Skeletal muscle tissue (tissue), 4 donors: ENCODE results near the gene CNKSR3. TPM values are rescaled to one million over a fixed set of nuclear protein-coding genes. Genes with fewer than 3 reads are reported as not detected.
A peak's percentile ranks its signal among the peaks of the same experiment; 100 is the strongest.

Experiments
- H3K27ac ChIP-seq: one replicate; pipeline ENCODE4 v1.7.0; 2013; ENCODE audit warnings: mild to moderate bottlenecking, low read depth, low read length, inconsistent platforms
- H3K27me3 ChIP-seq, 3 donors: one replicate each; pipeline ENCODE4 v1.7.0; 2013; ENCODE audit warnings: low read length in 3 of 3; ENCODE audit not compliant: control insufficient read depth in 3 of 3, insufficient read depth in 3 of 3
- H3K36me3 ChIP-seq, 3 donors: one replicate each; pipeline ENCODE4 v1.7.0; 2013; ENCODE audit warnings: low read length in 3 of 3; ENCODE audit not compliant: control insufficient read depth in 3 of 3, insufficient read depth in 3 of 3
- H3K4me1 ChIP-seq, 3 donors: one replicate each; pipeline ENCODE4 v1.7.0; 2013; ENCODE audit warnings: low read length in 3 of 3, mild to moderate bottlenecking in 3 of 3; ENCODE audit not compliant: control insufficient read depth in 3 of 3, insufficient read depth in 3 of 3
- H3K4me3 ChIP-seq, 3 donors: one replicate each; pipeline ENCODE4 v1.7.0; 2013; ENCODE audit warnings: low read length in 3 of 3
- H3K9ac ChIP-seq, 3 donors: one replicate each; pipeline ENCODE4 v1.7.0; 2013; ENCODE audit warnings: low read length in 3 of 3, mild to moderate bottlenecking in 3 of 3, moderate library complexity in 2 of 3, low read depth in 1 of 3
- H3K9me3 ChIP-seq, 3 donors: one replicate each; pipeline ENCODE4 v1.7.0; 2013; ENCODE audit warnings: low read length in 3 of 3; ENCODE audit not compliant: control insufficient read depth in 3 of 3
- total RNA-seq: library from RNA; depleted of rRNA; stranded (reverse); fragments of >200 nt; gene quantifications from one replicate; pipeline ENCODE4 v1.2.3, GENCODE V29; 2014
- donor health status: Osteomylitis.

CNKSR3 gene
- total RNA-seq, 1 donor from 2014 or later = 3.7 TPM

DNA sequence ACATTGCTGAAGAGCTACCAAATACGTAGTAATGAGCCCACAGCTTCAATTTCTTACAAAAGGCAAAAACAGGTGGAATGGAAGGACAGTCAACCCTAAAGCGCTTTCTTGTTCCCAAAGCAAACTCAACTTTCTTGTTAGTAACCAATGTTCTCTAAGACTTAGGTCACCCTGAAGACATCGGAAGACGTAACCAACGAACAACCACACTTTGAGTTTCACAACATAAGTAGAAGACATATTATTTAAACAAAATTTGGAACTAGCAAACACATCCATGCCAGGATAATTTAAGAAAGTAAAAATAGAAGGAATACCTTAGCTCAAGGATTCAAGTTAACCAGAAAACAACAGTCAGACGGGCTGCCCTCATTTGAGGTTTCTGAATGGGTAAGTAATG is 51.0 kb downstream of the CNKSR3 start:
- Histone ChIP-seq H3K4me1 (no peaks in the 10 kb centered on the region), H3K9me3 (no peaks in the 10 kb centered on the region), H3K4me3 (no peak overlapping the region), H3K36me3 (no peaks in the 10 kb centered on the region), H3K27me3 (no peaks in the 10 kb centered on the region), H3K27ac (no peak overlapping the region), H3K9ac (no peak overlapping the region)

DNA sequence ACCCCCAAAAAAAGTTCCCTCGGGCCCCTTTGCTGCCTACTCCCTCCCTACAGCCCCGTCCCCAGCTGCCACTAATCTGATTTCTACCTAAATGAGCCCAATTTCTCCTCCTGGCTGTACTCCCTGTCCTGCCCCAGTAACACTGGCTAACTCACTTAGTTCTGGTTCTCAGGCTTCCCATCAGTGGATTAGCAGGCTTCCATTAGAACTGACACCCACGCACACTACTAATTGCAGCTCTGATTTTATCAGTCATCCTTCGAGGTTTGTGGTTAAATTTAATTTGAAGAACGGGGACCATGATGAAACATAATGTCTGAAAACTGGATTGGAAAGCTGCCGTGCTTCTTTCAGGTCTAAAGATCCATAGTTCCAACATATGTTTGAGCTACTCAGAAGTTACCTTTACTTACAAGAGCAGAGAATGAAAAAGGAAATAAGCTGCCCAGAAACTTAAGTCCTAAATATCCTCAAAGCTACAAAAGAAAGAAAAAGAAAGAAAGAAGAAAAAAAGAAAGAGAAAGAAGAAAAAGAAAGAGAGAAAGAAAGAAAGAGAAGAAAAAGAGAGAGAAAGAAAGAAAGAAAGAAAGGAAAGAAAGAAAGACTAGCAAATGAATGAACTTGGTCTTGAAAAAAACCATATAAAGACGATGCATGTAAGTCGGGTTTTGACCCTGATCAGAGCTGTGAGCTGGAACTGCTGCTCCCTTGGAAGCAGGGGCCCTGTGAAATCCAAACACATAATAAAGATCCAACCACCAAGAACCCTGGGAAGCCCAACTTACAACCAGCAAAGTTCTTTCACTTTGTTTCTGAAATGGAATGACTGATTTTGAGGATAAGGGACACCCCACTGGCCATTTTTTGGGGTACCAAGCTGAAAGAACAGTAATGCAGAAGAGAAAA is 51.7 kb downstream of the CNKSR3 start:
- Histone ChIP-seq H3K27me3 (no peaks in the 10 kb centered on the region), H3K9me3 (no peaks in the 10 kb centered on the region), H3K4me1 (no peaks in the 10 kb centered on the region), H3K36me3 (no peaks in the 10 kb centered on the region), H3K9ac (no peak overlapping the region), H3K27ac (no peak overlapping the region), H3K4me3 (no peak overlapping the region)

DNA sequence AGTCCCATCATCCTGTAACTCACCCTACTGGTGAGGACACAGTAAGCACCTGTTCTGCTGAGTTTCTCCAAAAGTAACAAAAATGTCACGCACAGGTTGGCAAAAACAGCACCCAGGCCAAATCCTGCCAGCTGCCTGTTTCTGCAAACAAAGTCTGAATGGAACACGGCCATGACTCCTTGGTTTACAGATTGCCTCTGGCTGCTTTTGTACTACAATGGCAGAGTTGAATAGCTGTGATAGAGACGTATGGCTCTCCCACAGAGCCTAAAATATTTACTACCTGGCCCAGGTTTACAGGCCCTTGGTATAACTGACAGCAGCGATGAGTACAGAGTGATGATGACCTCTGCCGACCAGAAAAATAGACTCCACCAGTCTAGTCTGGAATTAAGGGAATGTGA is 52.6 kb downstream of the CNKSR3 start:
- no peak overlapping the region for H3K27ac ChIP-seq
- no peaks in the 10 kb centered on the region for H3K36me3 ChIP-seq
- no peak overlapping the region for H3K4me3 ChIP-seq
- no peaks in the 10 kb centered on the region for H3K27me3 ChIP-seq
- no peak overlapping the region for H3K9ac ChIP-seq
- no peaks in the 10 kb centered on the region for H3K9me3 ChIP-seq
- H3K4me1 ChIP-seq = no peaks in the 10 kb centered on the region

DNA sequence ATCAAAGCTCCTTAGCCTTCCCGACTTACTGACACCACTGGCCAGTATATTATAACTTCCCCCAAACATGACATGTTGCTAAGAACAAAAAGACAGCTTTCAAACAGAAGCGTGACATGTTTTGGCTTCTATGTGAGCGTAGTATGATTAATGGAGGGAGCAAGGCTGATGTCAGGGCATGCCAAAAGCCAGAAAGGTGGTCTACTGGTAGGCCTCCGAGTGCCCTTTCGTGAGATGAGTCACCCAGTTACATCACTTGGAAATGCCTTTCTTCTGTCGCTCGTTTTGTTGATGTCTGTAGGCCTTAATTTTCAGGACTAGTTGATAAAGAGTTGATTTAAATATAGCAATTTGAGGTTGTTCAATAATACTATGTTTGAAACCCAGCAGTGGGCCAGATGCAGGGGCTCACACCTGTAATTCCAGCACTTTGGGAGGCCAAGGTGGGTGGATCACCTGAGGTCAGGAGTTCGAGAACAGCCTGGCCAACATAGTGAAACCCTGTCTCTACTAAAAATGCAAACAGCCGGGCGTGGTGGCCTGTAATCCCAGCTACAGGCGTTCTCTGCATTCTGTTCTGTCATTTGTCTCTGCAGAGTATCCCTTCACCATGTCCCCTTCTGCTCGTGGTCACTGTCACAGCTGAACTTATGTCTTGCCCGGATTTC is 53.3 kb downstream of the CNKSR3 start:
- Histone ChIP-seq H3K4me1 (no peaks in the 10 kb centered on the region), H3K9ac (no peak overlapping the region), H3K4me3 (no peak overlapping the region), H3K9me3 (no peaks in the 10 kb centered on the region), H3K36me3 (no peaks in the 10 kb centered on the region), H3K27ac (no peak overlapping the region), H3K27me3 (no peaks in the 10 kb centered on the region)

DNA sequence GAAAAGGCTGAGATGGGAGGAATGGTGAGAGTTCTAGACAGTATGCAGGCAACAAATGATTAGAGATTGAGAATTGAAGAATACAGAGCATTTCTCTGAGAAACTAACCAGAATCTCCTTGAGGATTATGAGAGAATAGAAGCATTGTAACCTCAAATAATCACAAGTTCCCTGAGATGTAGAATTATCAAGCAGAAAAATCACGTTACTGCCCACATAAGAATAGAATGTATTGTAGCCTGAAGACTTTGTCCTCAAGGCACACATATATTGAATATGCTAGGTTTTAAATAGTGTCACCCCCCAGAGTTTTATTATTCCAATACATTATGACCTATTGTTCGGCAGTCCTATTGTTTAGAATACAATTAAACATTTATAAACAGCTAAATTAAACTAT is 57.2 kb downstream of the CNKSR3 start:
- Histone ChIP-seq H3K4me1 (peaks cover 2 to 6% (median 6%) of the 10 kb centered on the region in 3 donors), H3K27ac (no peak overlapping the region), H3K9me3 (no peaks in the 10 kb centered on the region), H3K9ac (no peak overlapping the region), H3K4me3 (no peak overlapping the region), H3K27me3 (no peaks in the 10 kb centered on the region), H3K36me3 (no peaks in the 10 kb centered on the region)

DNA sequence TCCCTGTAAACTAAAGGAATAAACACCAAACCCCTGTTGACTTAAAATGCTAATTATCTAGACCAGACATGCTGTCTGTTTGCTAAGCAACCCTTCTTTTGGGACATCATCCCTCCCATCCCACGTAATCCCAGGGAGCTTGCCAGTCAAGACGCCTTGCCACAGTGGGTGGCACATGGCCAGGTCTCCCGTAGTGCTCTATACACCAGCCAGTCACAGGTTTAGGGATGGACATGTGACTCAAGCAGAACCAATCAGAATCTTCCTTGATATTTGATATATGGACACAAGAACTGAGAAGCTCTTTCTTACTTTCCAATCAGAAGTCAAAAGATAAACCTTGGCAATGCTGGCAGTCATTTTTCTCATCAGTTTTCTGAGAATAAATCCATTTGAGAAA is 60.0 kb downstream of the CNKSR3 start:
- Histone ChIP-seq H3K27ac (no peak overlapping the region), H3K9ac (no peak overlapping the region), H3K9me3 (no peaks in the 10 kb centered on the region), H3K27me3 (no peaks in the 10 kb centered on the region), H3K36me3 (no peaks in the 10 kb centered on the region), H3K4me3 (no peak overlapping the region), H3K4me1 (peaks cover 2 to 11% (median 8%) of the 10 kb centered on the region in 3 donors)

DNA sequence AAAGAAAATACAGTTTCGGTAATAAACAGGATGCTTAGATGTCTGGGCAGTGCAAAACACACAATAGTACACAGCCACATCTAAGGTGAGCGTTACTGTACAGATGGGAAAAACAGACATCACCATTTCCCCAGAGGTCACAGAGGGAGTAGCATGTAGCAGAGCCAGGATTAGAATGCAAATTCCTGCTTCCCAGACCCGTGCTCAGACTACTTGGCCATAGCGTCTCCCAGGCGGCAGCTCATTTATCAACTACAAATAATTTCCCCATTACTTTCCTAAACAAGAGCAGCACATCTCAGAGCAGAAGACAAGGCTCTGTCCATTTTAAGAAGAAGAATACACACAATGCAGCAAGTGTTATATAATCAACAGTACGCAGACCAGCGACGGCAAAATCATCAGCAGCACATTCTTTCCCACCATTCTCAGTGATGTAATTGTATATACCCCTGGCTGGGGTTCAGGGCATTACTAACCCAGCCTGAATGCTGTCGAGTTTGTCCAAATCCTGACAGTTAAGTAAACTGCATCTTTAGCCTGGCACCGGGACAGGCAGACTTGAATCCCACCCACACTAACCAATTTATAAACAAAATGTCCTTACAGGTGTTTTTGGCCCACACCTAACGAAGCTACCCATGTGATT is 61.9 kb downstream of the CNKSR3 start:
- Histone ChIP-seq H3K4me1 (peaks cover 2 to 11% (median 8%) of the 10 kb centered on the region in 3 donors), H3K9me3 (no peaks in the 10 kb centered on the region), H3K4me3 (peak overlapping the region in 2 of 3 donors; percentile 5 to 26), H3K27me3 (no peaks in the 10 kb centered on the region), H3K27ac (peak overlapping the region; percentile 9), H3K36me3 (no peaks in the 10 kb centered on the region), H3K9ac (peak overlapping the region in 1 of 3 donors; percentile 57)

GRCh38 chr6:154447954-154448353 is 62.5 kb downstream of the CNKSR3 start:
- Histone ChIP-seq H3K9me3 (no peaks in the 10 kb centered on the region), H3K27me3 (no peaks in the 10 kb centered on the region), H3K9ac (no peak overlapping the region), H3K4me3 (no peak overlapping the region), H3K36me3 (no peaks in the 10 kb centered on the region), H3K4me1 (peaks cover 2 to 11% (median 8%) of the 10 kb centered on the region in 3 donors), H3K27ac (peak overlapping the region; percentile 9)

DNA sequence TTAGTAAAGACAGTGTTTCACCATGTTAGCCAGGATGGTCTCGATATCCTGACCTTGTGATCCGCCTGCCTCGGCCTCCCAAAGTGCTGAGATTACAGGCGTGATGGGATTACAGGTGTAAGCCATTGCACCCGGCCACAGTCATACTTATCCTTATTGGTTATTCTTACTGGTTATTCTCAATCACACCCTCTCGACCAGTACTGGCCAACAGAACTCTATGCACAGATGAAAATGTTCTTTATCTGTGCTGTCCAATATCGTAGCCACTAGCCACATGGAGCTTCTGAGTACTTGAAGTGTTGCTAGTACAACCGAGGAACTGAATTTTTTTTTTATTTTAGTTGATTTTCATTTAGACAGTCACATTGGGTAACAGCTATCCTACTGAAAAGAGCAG is 63.5 kb downstream of the CNKSR3 start:
- Histone ChIP-seq H3K27me3 (no peaks in the 10 kb centered on the region), H3K9ac (no peak overlapping the region), H3K36me3 (peaks cover 0 to under 1% (median 0%) of the 10 kb centered on the region in 3 donors), H3K4me3 (no peak overlapping the region), H3K27ac (no peak overlapping the region), H3K9me3 (no peaks in the 10 kb centered on the region), H3K4me1 (peaks cover 2 to 11% (median 8%) of the 10 kb centered on the region in 3 donors)

GRCh38 chr6:154445417-154445816 is 65.1 kb downstream of the CNKSR3 start:
- peaks cover 2 to 11% (median 8%) of the 10 kb centered on the region in 3 donors for H3K4me1 ChIP-seq
- H3K36me3 ChIP-seq = peaks cover 0 to 3% (median 0%) of the 10 kb centered on the region in 3 donors
- no peaks in the 10 kb centered on the region for H3K27me3 ChIP-seq

More at GRCh38 chr6:154445417-154445816, 65.1 kb downstream of the CNKSR3 start:
- H3K27ac ChIP-seq = no peak overlapping the region
- H3K9me3 ChIP-seq = no peaks in the 10 kb centered on the region
- H3K4me3 ChIP-seq = no peak overlapping the region
- no peak overlapping the region for H3K9ac ChIP-seq
